CD4-positive, alpha-beta T cell (primary cell): Measurements from ENCODE around the gene TRIP11. TPM values are rescaled to one million over a fixed set of nuclear protein-coding genes. Genes with fewer than 3 reads are reported as not detected.

Source experiments
- ATAC-seq: fragments of 200-7000 bp; cut with Tn5 transposase; one replicate; pipeline ENCODE4 v1.10.0; 2022; ENCODE audit warnings: mild to moderate bottlenecking; ENCODE audit not compliant: poor library complexity
- CTCF ChIA-PET: fragments of 350-600 bp; sonication (Branson Sonifier 250); formaldehyde crosslinking; loops from one replicate; lab custom pipeline; 2021; ENCODE audit warnings: antibody characterized with exemption, inconsistent platforms; lab: Charles Lee
- POLR2A ChIA-PET: fragments of 350-600 bp; sonication (Branson Sonifier 250); formaldehyde crosslinking; loops from one replicate; lab custom pipeline; 2021; ENCODE audit warnings: antibody characterized with exemption, inconsistent platforms; lab: Charles Lee
- DNase-seq, 14 experiments: peaks; one replicate each; pipeline ENCODE4 v3.0.0-alpha.2; 2013 to 2020; ENCODE audit warnings: mixed read lengths in 2 of 14
- H3K27ac ChIP-seq, 2 donors: one replicate each; pipeline versions ENCODE4 v1.5.1 to v1.7.0; 2013; ENCODE audit warnings: low read length in 2 of 2, low read depth in 1 of 2, mild to moderate bottlenecking in 1 of 2
- H3K27me3 ChIP-seq, 2 experiments: 1 replicate in 1 of 2; 2 replicates in 1 of 2; pipeline versions ENCODE4 v1.6.1 to v1.7.0; 2013; ENCODE audit warnings: low read length in 2 of 2, control low read depth in 1 of 2, mild to moderate bottlenecking in 1 of 2, moderate library complexity in 1 of 2; ENCODE audit not compliant: insufficient read depth in 2 of 2, control insufficient read depth in 1 of 2
- H3K36me3 ChIP-seq: one replicate; pipeline ENCODE4 v1.6.1; 2013; ENCODE audit warnings: low read length, control low read depth; ENCODE audit not compliant: insufficient read depth
- H3K4me1 ChIP-seq: one replicate; pipeline ENCODE4 v1.6.1; 2013; ENCODE audit warnings: low read length, control low read depth; ENCODE audit not compliant: insufficient read depth
- H3K4me3 ChIP-seq: one replicate; pipeline ENCODE4 v1.5.1; 2013; ENCODE audit warnings: mild to moderate bottlenecking, low read length, moderate library complexity
- H3K9me3 ChIP-seq, 2 experiments: 1 replicate in 1 of 2; 2 replicates in 1 of 2; pipeline versions ENCODE4 v1.6.1 to v1.7.0; 2013; ENCODE audit warnings: low read length in 2 of 2, mild to moderate bottlenecking in 2 of 2, control low read depth in 1 of 2, moderate library complexity in 1 of 2; ENCODE audit not compliant: control insufficient read depth in 1 of 2, insufficient read depth in 1 of 2
- H3K27ac Mint-ChIP-seq: one replicate; pipeline ENCODE4 v1.8.0; 2020; ENCODE audit warnings: mixed read lengths
- H3K27me3 Mint-ChIP-seq: one replicate; pipeline ENCODE4 v1.8.0; 2021; ENCODE audit warnings: mixed read lengths
- H3K36me3 Mint-ChIP-seq: one replicate; pipeline ENCODE4 v1.8.0; 2021; ENCODE audit warnings: low read depth, mixed read lengths
- H3K4me1 Mint-ChIP-seq: one replicate; pipeline ENCODE4 v1.8.0; 2021; ENCODE audit warnings: low read depth, mixed read lengths
- H3K4me3 Mint-ChIP-seq: one replicate; pipeline ENCODE4 v1.8.0; 2020; ENCODE audit warnings: mild to moderate bottlenecking, mixed read lengths
- H3K9me3 Mint-ChIP-seq: one replicate; pipeline ENCODE4 v1.8.0; 2020; ENCODE audit warnings: mixed read lengths
- intact Hi-C, 2 experiments: fragments of 100-400 bp; cut with DNase I in 1 of 2; cut with micrococcal nuclease in 1 of 2; formaldehyde crosslinking; loops; one replicate each; pipeline versions ENCODE4 v1.15.1 to v1.9.0; 2023 to 2025; cut with DNase I, micrococcal nuclease
- total RNA-seq, 174 experiments: library from RNA in 2 of 174; stranded (reverse) in 2 of 174; gene quantifications; one replicate each; pipeline ENCODE4 v1.2.3 and lab custom pipeline; 2021 to 2026
- TF ChIP-seq, protein P1 (sequence below): fragments of 200-600 bp; IDR thresholded peaks from one replicate; pipeline ENCODE4 v1.8.0; 2022; ENCODE audit warnings: antibody characterized with exemption, mild to moderate bottlenecking

Gene TRIP11
- total RNA-seq, 2 experiments from 2014 or later: 30.0 to 31.2 TPM

DNA sequence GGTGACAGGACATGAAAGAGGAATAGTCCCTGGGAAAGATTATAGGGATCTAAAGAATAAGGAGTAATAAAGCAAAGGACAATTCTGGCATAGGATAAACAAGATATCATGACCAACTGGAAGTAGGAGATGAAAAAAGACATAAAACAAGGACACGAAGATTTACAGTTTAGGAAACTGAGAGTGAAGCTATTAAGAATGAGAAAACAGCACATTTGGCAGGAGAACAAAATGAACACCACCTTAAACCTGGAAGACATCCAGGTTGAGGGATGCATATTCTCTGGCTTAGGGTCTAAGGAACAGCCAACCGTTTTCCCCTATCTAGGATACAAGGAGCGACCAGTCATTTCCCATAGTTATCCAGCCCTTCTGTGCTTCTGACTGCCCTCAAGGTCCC is 1.9 kb downstream of the TRIP11 start:
- Mint-ChIP-seq H3K4me1 (peaks cover 63% of the 10 kb centered on the region), H3K9me3 (no peaks in the 10 kb centered on the region), H3K27ac (no peak overlapping the region), H3K27me3 (no peaks in the 10 kb centered on the region), H3K36me3 (peaks cover 45% of the 10 kb centered on the region), H3K4me3 (peak overlapping the region; percentile 99)
- H3K4me3 ChIP-seq: no peak overlapping the region
- no peaks in the 10 kb centered on the region for H3K27me3 ChIP-seq
- POLR2A ChIA-PET: interaction anchor here (0.9 kb wide), 1 partner anchor 68 kb away, joined by 3 read pairs; the partner anchor contains the start of gene ATXN3
- H3K9me3 ChIP-seq: no peaks in the 10 kb centered on the region
- peak overlapping the region in 1 of 2 donors; percentile 14 for H3K27ac ChIP-seq
- no peak for ATAC-seq
- H3K36me3 ChIP-seq: peaks cover 3% of the 10 kb centered on the region
- TF ChIP-seq, protein P1, sequence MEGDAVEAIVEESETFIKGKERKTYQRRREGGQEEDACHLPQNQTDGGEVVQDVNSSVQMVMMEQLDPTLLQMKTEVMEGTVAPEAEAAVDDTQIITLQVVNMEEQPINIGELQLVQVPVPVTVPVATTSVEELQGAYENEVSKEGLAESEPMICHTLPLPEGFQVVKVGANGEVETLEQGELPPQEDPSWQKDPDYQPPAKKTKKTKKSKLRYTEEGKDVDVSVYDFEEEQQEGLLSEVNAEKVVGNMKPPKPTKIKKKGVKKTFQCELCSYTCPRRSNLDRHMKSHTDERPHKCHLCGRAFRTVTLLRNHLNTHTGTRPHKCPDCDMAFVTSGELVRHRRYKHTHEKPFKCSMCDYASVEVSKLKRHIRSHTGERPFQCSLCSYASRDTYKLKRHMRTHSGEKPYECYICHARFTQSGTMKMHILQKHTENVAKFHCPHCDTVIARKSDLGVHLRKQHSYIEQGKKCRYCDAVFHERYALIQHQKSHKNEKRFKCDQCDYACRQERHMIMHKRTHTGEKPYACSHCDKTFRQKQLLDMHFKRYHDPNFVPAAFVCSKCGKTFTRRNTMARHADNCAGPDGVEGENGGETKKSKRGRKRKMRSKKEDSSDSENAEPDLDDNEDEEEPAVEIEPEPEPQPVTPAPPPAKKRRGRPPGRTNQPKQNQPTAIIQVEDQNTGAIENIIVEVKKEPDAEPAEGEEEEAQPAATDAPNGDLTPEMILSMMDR: no peak
- no peak for DNase-seq
- intact Hi-C loops: no loop called here
- CTCF ChIA-PET: interaction anchor here (1.1 to 1.7 kb wide), 2 partner anchors 41 to 56 kb away, joined by 4 to 5 read pairs; no protein-coding TSS in a partner anchor
- H3K4me1 ChIP-seq: peaks cover 38% of the 10 kb centered on the region

GRCh38 chr14:92035890-92036289 is 4.0 kb downstream of the TRIP11 start:
- TF ChIP-seq, protein P1: no peak
- Mint-ChIP-seq H3K27me3 (no peaks in the 10 kb centered on the region), H3K4me3 (no peak overlapping the region), H3K9me3 (no peaks in the 10 kb centered on the region), H3K4me1 (peaks cover 62% of the 10 kb centered on the region), H3K27ac (no peak overlapping the region), H3K36me3 (peaks cover 50% of the 10 kb centered on the region)
- H3K27ac ChIP-seq: no peak overlapping the region
- POLR2A ChIA-PET: interaction anchor here (0.5 kb wide), 1 partner anchor 588 kb away, joined by 3 read pairs; no protein-coding TSS in a partner anchor
- H3K27me3 ChIP-seq: no peaks in the 10 kb centered on the region
- H3K36me3 ChIP-seq: peaks cover 16% of the 10 kb centered on the region
- peaks cover 30% of the 10 kb centered on the region for H3K4me1 ChIP-seq
- intact Hi-C loops: no loop called here
- ATAC-seq (no peak), DNase-seq (no peak)
- CTCF ChIA-PET: interaction anchor here (1.3 to 1.5 kb wide), 2 partner anchors 39 to 71 kb away, joined by 3 read pairs; partner anchors contain the start of gene ATXN3
- no peak overlapping the region for H3K4me3 ChIP-seq
- no peaks in the 10 kb centered on the region for H3K9me3 ChIP-seq

- peaks cover 44% of the 10 kb centered on the region for H3K4me1 Mint-ChIP-seq
- Histone ChIP-seq H3K36me3 (peaks cover 23% of the 10 kb centered on the region), H3K9me3 (no peaks in the 10 kb centered on the region), H3K4me1 (peaks cover 23% of the 10 kb centered on the region), H3K27ac (no peak overlapping the region), H3K27me3 (no peaks in the 10 kb centered on the region), H3K4me3 (no peak overlapping the region)
- TF ChIP-seq, protein P1: no peak
- H3K36me3 Mint-ChIP-seq: peaks cover 43% of the 10 kb centered on the region
- POLR2A ChIA-PET: interaction anchor here (0.6 to 0.9 kb wide), 2 partner anchors 87 to 89 kb away, joined by 3 read pairs; partner anchors contain the start of gene NDUFB1
- no peaks in the 10 kb centered on the region for H3K9me3 Mint-ChIP-seq
- no peak for ATAC-seq
- DNase-seq: no peak
- no peaks in the 10 kb centered on the region for H3K27me3 Mint-ChIP-seq
- H3K27ac Mint-ChIP-seq: peak overlapping the region; percentile 65
- no peak overlapping the region for H3K4me3 Mint-ChIP-seq
- intact Hi-C loops: loop anchor here in 1 of 2 experiments (5.0 kb wide), 1 partner anchor 1078 kb away; no protein-coding TSS in a partner anchor
- CTCF ChIA-PET: interaction anchor here (1.3 kb wide), 1 partner anchor 9 kb away, joined by 3 read pairs; no protein-coding TSS in a partner anchor
Measured at GRCh38 chr14:92033906-92034687, 5.8 kb downstream of the TRIP11 start.
